ENCODE results near the gene PUDP.

PUDP gene

DNA sequence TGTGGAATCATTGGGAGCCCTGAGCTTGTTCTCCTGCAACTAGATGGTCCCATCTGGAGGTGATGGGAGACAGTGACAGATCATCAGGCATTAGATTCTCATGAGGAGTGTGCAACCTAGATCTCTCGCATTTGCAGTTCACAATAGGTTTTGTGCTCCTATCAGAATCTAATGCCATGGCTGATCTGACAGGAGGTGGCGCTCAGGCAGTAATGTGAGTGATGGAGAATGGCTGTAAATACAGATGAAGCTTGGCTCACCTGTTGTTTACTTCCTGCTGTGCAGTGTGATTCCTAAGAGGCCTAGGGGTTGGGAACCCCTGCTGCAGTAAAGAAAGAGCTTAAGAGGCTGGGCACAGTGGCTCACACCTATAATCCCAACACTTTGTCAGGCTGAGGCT, 42.2 kb upstream of the PUDP start:
- Histone ChIP-seq H4K91ac (ENCODE audit: low read depth, low read length) (no peak overlapping the region), H3K36me3 (ENCODE audit: control insufficient read depth in 1 of 2, insufficient read depth in 2 of 2, low read length in 2 of 2) (no peaks in the 10 kb centered on the region), H2AK5ac (ENCODE audit: low read length) (no peak overlapping the region), H3K23ac (ENCODE audit: low read length) (no peak overlapping the region), H2BK120ac (ENCODE audit: insufficient read depth, low read length, poor library complexity) (no peak overlapping the region), H3K79me2 (ENCODE audit: control insufficient read depth, insufficient read depth, low read length, poor library complexity) (no peaks in the 10 kb centered on the region), H3K9ac (ENCODE audit: low read length) (no peak overlapping the region), H2BK5ac (ENCODE audit: low read depth, low read length, poor library complexity) (no peak overlapping the region), H3K27ac (ENCODE audit: low read depth, low read length) (no peak overlapping the region), H4K12ac (ENCODE audit: low read depth, low read length) (no peak overlapping the region), H2BK12ac (ENCODE audit: low read length) (no peak overlapping the region), H4K8ac (ENCODE audit: low read depth, low read length) (no peak overlapping the region), H3K14ac (ENCODE audit: low read length) (no peak overlapping the region), H3K27me3 (ENCODE audit: insufficient read depth, low read length) (no peaks in the 10 kb centered on the region), H3K18ac (ENCODE audit: low read length) (no peak overlapping the region), H3K4me3 (ENCODE audit: low read depth, low read length) (no peak overlapping the region), H3K4ac (ENCODE audit: low read depth, low read length) (no peak overlapping the region), H3K79me1 (ENCODE audit: low read length) (no peaks in the 10 kb centered on the region), H3K9me3 (ENCODE audit: insufficient read depth, low read depth, low read length) (no peaks in the 10 kb centered on the region), H3K4me1 (ENCODE audit: control insufficient read depth in 1 of 2, insufficient read depth in 2 of 2, low read length in 2 of 2) (no peaks in the 10 kb centered on the region), H2AFZ (ENCODE audit: insufficient read depth, low read length, poor library complexity) (no peak overlapping the region), H3K4me2 (ENCODE audit: low read length) (no peak overlapping the region)
- no peak for DNase-seq
- no CpG with 5 or more reads among the region's 2 CpGs for WGBS (ENCODE audit: extremely low coverage, insufficient coverage, insufficient read length)

DNA sequence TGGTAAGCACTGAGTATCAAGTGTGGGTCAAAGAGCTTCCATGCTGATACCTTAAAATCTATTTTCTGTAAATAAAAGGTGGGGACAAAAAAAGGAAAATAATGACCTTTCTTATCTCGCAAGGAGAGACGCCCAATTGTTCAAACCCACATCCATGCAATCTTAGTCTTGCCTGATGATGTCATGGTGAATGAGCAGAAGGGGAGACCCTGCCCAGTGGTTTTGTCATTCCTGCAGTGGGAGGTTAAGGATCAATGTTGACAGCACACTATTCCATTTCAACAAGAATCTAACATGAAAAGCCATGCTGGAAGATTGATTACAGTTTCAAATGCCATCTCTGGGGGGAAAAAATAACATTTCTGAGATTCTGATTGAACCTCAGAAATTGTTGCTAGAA, 40.7 kb upstream of the PUDP start:
- WGBS (ENCODE audit: extremely low coverage, insufficient coverage, insufficient read length) = no CpG with 5 or more reads among the region's 2 CpGs
- no peak for DNase-seq
- no peaks in the 10 kb centered on the region for H3K36me3 ChIP-seq (ENCODE audit: control insufficient read depth in 1 of 2, insufficient read depth in 2 of 2, low read length in 2 of 2)
- no peak overlapping the region for H3K23ac ChIP-seq (ENCODE audit: low read length)
- H3K79me2 ChIP-seq (ENCODE audit: control insufficient read depth, insufficient read depth, low read length, poor library complexity) = no peaks in the 10 kb centered on the region
- H2AFZ ChIP-seq (ENCODE audit: insufficient read depth, low read length, poor library complexity) = no peak overlapping the region
- H3K9me3 ChIP-seq (ENCODE audit: insufficient read depth, low read depth, low read length) = no peaks in the 10 kb centered on the region
- H3K79me1 ChIP-seq (ENCODE audit: low read length) = no peaks in the 10 kb centered on the region
- no peak overlapping the region for H2BK120ac ChIP-seq (ENCODE audit: insufficient read depth, low read length, poor library complexity)
- H4K12ac ChIP-seq (ENCODE audit: low read depth, low read length) = no peak overlapping the region
- no peak overlapping the region for H3K14ac ChIP-seq (ENCODE audit: low read length)
- no peak overlapping the region for H3K9ac ChIP-seq (ENCODE audit: low read length)
- no peak overlapping the region for H4K91ac ChIP-seq (ENCODE audit: low read depth, low read length)
- no peaks in the 10 kb centered on the region for H3K4me1 ChIP-seq (ENCODE audit: control insufficient read depth in 1 of 2, insufficient read depth in 2 of 2, low read length in 2 of 2)
- no peak overlapping the region for H3K4ac ChIP-seq (ENCODE audit: low read depth, low read length)
- no peak overlapping the region for H2BK12ac ChIP-seq (ENCODE audit: low read length)
- H3K4me3 ChIP-seq (ENCODE audit: low read depth, low read length) = no peak overlapping the region
- H2AK5ac ChIP-seq (ENCODE audit: low read length) = no peak overlapping the region
- no peak overlapping the region for H3K27ac ChIP-seq (ENCODE audit: low read depth, low read length)
- H3K27me3 ChIP-seq (ENCODE audit: insufficient read depth, low read length) = no peaks in the 10 kb centered on the region
- H2BK5ac ChIP-seq (ENCODE audit: low read depth, low read length, poor library complexity) = no peak overlapping the region
- no peak overlapping the region for H3K18ac ChIP-seq (ENCODE audit: low read length)
- H4K8ac ChIP-seq (ENCODE audit: low read depth, low read length) = no peak overlapping the region
- no peak overlapping the region for H3K4me2 ChIP-seq (ENCODE audit: low read length)

DNA sequence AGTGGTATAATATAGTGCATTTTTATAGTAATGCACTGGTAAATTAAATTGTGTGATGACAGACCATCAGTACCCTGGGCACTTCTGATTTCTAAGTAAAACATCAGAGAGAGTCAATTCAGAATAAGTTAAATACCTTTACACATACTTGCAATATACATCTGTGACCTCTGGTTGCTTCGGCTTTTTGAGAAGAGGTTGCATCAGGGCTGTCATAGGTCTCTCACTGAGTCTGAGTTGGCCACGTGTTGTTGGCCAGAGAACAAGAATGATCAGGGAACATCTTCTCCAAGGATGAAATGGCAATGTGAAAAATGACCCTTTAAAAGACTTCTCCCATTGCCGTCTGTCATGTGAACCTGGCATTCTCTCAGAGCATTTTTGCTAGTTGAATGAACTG, 36.9 kb upstream of the PUDP start:
- no peaks in the 10 kb centered on the region for H3K4me1 ChIP-seq (ENCODE audit: control insufficient read depth in 1 of 2, insufficient read depth in 2 of 2, low read length in 2 of 2)
- no peaks in the 10 kb centered on the region for H3K36me3 ChIP-seq (ENCODE audit: control insufficient read depth in 1 of 2, insufficient read depth in 2 of 2, low read length in 2 of 2)
- H3K18ac ChIP-seq (ENCODE audit: low read length) = no peak overlapping the region
- no peak overlapping the region for H2AK5ac ChIP-seq (ENCODE audit: low read length)
- H2AFZ ChIP-seq (ENCODE audit: insufficient read depth, low read length, poor library complexity) = no peak overlapping the region
- WGBS (ENCODE audit: extremely low coverage, insufficient coverage, insufficient read length) = no CpG with 5 or more reads among the region's 3 CpGs
- H3K9me3 ChIP-seq (ENCODE audit: insufficient read depth, low read depth, low read length) = no peaks in the 10 kb centered on the region
- H3K23ac ChIP-seq (ENCODE audit: low read length) = no peak overlapping the region
- no peaks in the 10 kb centered on the region for H3K79me2 ChIP-seq (ENCODE audit: control insufficient read depth, insufficient read depth, low read length, poor library complexity)
- no peak overlapping the region for H3K27ac ChIP-seq (ENCODE audit: low read depth, low read length)
- H3K27me3 ChIP-seq (ENCODE audit: insufficient read depth, low read length) = no peaks in the 10 kb centered on the region
- H3K4ac ChIP-seq (ENCODE audit: low read depth, low read length) = no peak overlapping the region
- no peak overlapping the region for H3K9ac ChIP-seq (ENCODE audit: low read length)
- DNase-seq = peak in 1 of 2 donors; percentile 59
- H2BK120ac ChIP-seq (ENCODE audit: insufficient read depth, low read length, poor library complexity) = no peak overlapping the region
- H2BK5ac ChIP-seq (ENCODE audit: low read depth, low read length, poor library complexity) = no peak overlapping the region
- no peaks in the 10 kb centered on the region for H3K79me1 ChIP-seq (ENCODE audit: low read length)
- H3K14ac ChIP-seq (ENCODE audit: low read length) = no peak overlapping the region
- H4K12ac ChIP-seq (ENCODE audit: low read depth, low read length) = no peak overlapping the region
- H4K91ac ChIP-seq (ENCODE audit: low read depth, low read length) = no peak overlapping the region
- H3K4me3 ChIP-seq (ENCODE audit: low read depth, low read length) = no peak overlapping the region
- no peak overlapping the region for H3K4me2 ChIP-seq (ENCODE audit: low read length)
- H4K8ac ChIP-seq (ENCODE audit: low read depth, low read length) = no peak overlapping the region
- H2BK12ac ChIP-seq (ENCODE audit: low read length) = no peak overlapping the region

DNA sequence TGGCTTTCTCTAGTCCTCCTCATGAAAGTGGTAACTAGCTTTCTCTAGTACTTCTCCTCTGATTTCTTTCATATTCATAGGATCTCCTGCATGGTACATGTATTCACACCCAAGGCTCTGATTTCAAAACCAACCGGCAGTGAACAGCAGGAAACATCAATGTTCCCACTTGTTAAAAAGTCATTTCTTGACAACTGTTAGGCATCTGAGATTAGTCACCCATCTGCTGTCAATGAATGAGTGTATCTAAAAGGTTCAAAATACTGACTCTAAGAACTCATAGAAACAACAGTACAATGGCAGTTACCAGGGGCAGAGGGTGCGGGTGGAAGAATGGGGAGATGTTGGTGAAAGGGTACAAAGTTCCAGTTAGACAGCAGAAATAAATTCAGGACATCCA, 31.5 kb upstream of the PUDP start:
- H3K4me1 ChIP-seq (ENCODE audit: control insufficient read depth in 1 of 2, insufficient read depth in 2 of 2, low read length in 2 of 2) = no peaks in the 10 kb centered on the region
- no peaks in the 10 kb centered on the region for H3K79me2 ChIP-seq (ENCODE audit: control insufficient read depth, insufficient read depth, low read length, poor library complexity)
- H3K27ac ChIP-seq (ENCODE audit: low read depth, low read length) = no peak overlapping the region
- no peak overlapping the region for H2BK12ac ChIP-seq (ENCODE audit: low read length)
- H3K27me3 ChIP-seq (ENCODE audit: insufficient read depth, low read length) = no peaks in the 10 kb centered on the region
- H3K4me2 ChIP-seq (ENCODE audit: low read length) = no peak overlapping the region
- no peak overlapping the region for H4K91ac ChIP-seq (ENCODE audit: low read depth, low read length)
- H3K14ac ChIP-seq (ENCODE audit: low read length) = no peak overlapping the region
- H3K18ac ChIP-seq (ENCODE audit: low read length) = no peak overlapping the region
- H2AK5ac ChIP-seq (ENCODE audit: low read length) = no peak overlapping the region
- H3K23ac ChIP-seq (ENCODE audit: low read length) = no peak overlapping the region
- no peaks in the 10 kb centered on the region for H3K79me1 ChIP-seq (ENCODE audit: low read length)
- no peak overlapping the region for H2BK5ac ChIP-seq (ENCODE audit: low read depth, low read length, poor library complexity)
- H3K36me3 ChIP-seq (ENCODE audit: control insufficient read depth in 1 of 2, insufficient read depth in 2 of 2, low read length in 2 of 2) = no peaks in the 10 kb centered on the region
- no peak overlapping the region for H3K4ac ChIP-seq (ENCODE audit: low read depth, low read length)
- H4K8ac ChIP-seq (ENCODE audit: low read depth, low read length) = no peak overlapping the region
- no CpG with 5 or more reads among the region's 2 CpGs for WGBS (ENCODE audit: extremely low coverage, insufficient coverage, insufficient read length)
- no peaks in the 10 kb centered on the region for H3K9me3 ChIP-seq (ENCODE audit: insufficient read depth, low read depth, low read length)
- no peak overlapping the region for H2AFZ ChIP-seq (ENCODE audit: insufficient read depth, low read length, poor library complexity)
- no peak overlapping the region for H2BK120ac ChIP-seq (ENCODE audit: insufficient read depth, low read length, poor library complexity)
- DNase-seq = no peak
- no peak overlapping the region for H4K12ac ChIP-seq (ENCODE audit: low read depth, low read length)
- H3K4me3 ChIP-seq (ENCODE audit: low read depth, low read length) = no peak overlapping the region
- no peak overlapping the region for H3K9ac ChIP-seq (ENCODE audit: low read length)

Measured in trophoblast cell (in vitro differentiated cells and primary cell).